ENCODE measurements around the gene CNGA2.

GRCh38 chrX:151729056-151729725 is 5.4 kb upstream of the CNGA2 start:
- no peak for TF ChIP-seq EZH2phosphoT487 (IDR thresholded peaks at IDR 0.05; ENCODE audit: low read depth, severe bottlenecking, unreplicated experiment)
- no peak for TF ChIP-seq CTCF (IDR thresholded peaks at IDR 0.05; ENCODE audit: poor library complexity)
